ENCODE results near the gene SSH2.

Gene SSH2, protein sequence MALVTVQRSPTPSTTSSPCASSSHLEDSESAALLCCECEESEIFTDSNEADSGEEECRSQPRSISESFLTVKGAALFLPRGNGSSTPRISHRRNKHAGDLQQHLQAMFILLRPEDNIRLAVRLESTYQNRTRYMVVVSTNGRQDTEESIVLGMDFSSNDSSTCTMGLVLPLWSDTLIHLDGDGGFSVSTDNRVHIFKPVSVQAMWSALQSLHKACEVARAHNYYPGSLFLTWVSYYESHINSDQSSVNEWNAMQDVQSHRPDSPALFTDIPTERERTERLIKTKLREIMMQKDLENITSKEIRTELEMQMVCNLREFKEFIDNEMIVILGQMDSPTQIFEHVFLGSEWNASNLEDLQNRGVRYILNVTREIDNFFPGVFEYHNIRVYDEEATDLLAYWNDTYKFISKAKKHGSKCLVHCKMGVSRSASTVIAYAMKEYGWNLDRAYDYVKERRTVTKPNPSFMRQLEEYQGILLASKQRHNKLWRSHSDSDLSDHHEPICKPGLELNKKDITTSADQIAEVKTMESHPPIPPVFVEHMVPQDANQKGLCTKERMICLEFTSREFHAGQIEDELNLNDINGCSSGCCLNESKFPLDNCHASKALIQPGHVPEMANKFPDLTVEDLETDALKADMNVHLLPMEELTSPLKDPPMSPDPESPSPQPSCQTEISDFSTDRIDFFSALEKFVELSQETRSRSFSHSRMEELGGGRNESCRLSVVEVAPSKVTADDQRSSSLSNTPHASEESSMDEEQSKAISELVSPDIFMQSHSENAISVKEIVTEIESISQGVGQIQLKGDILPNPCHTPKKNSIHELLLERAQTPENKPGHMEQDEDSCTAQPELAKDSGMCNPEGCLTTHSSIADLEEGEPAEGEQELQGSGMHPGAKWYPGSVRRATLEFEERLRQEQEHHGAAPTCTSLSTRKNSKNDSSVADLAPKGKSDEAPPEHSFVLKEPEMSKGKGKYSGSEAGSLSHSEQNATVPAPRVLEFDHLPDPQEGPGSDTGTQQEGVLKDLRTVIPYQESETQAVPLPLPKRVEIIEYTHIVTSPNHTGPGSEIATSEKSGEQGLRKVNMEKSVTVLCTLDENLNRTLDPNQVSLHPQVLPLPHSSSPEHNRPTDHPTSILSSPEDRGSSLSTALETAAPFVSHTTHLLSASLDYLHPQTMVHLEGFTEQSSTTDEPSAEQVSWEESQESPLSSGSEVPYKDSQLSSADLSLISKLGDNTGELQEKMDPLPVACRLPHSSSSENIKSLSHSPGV (N-terminal part only)

DNA sequence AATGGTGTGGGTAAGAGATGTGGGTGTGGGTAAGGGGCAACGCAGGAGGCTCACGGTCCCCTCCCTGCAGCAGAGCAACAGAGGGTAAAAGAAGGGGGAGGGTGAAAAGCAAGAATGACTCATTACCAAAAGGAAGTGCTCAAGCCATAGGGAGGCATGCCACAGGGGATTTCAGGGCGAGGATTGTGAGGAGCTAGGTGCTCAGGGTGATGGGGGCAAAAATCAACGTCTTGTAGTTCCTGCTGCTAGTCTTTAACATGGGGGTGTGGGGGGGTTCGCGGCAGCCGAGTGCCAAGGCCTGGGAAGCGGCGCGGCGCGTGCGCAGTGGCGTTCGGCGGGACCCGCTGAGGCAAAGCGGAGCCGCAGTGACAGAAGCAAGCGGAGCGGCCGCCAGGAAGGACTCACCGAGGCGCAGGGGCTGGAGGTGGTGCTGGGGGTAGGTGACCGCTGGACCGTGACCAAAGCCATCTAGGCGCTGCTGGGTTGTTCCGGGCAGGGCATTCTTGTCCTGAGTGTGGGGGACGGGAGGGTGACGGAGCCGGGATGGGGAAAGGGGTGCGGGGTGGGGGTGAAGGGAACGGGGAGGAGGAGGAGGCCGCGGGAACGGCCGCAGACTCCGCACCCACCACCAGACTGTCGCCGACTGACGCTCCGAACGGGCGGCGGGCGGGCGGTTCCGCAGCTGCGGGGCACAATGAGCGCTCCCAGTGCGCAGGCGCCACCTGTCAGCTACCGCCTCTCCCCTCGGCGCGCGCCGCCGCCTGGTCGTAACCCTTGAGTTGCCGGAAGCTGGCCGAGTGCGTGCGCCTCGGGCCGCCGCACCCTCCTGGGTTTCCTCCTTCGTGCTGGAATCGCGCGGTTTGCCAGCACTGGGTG is at the start of gene SSH2:
TSS of gene SSH2 (minus strand) at position 696 of the 876 bp plus-strand sequence. CDS start at position 468, 228 bp downstream.
- Histone ChIP-seq H3K36me3 (replicated peaks; ENCODE audit: low read depth, low read length) (no peaks in the 10 kb centered on the region), H3K79me2 (ENCODE audit: low read length) (peaks cover 40% of the 10 kb centered on the region), H3K4me3 (ENCODE audit: low read length) (peak within 1 kb of the TSS; percentile 87), H3K4me2 (ENCODE audit: low read length) (peak within 1 kb of the TSS; percentile 80), H3K4me1 (ENCODE audit: low read length) (peaks cover 20% of the 10 kb centered on the region), H3K27me3 (ENCODE audit: low read depth, low read length) (no peaks in the 10 kb centered on the region), H3K27ac (ENCODE audit: low read length) (peak within 1 kb of the TSS; percentile 79), H3K9ac (ENCODE audit: low read length) (peak within 1 kb of the TSS; percentile 83), H3K9me3 (ENCODE audit: insufficient read depth, low read length) (no peaks in the 10 kb centered on the region), H4K20me1 (ENCODE audit: insufficient read depth, low read length) (no peaks in the 10 kb centered on the region), H2AFZ (ENCODE audit: low read depth, low read length) (peak within 1 kb of the TSS; percentile 82)
- TF ChIP-seq, protein P1, sequence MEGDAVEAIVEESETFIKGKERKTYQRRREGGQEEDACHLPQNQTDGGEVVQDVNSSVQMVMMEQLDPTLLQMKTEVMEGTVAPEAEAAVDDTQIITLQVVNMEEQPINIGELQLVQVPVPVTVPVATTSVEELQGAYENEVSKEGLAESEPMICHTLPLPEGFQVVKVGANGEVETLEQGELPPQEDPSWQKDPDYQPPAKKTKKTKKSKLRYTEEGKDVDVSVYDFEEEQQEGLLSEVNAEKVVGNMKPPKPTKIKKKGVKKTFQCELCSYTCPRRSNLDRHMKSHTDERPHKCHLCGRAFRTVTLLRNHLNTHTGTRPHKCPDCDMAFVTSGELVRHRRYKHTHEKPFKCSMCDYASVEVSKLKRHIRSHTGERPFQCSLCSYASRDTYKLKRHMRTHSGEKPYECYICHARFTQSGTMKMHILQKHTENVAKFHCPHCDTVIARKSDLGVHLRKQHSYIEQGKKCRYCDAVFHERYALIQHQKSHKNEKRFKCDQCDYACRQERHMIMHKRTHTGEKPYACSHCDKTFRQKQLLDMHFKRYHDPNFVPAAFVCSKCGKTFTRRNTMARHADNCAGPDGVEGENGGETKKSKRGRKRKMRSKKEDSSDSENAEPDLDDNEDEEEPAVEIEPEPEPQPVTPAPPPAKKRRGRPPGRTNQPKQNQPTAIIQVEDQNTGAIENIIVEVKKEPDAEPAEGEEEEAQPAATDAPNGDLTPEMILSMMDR (IDR thresholded peaks at IDR 0.05; ENCODE audit: low read depth, low read length), result no peak
- TF ChIP-seq EZH2phosphoT487 (IDR thresholded peaks at IDR 0.05; ENCODE audit: low read depth), result no peak

DNA sequence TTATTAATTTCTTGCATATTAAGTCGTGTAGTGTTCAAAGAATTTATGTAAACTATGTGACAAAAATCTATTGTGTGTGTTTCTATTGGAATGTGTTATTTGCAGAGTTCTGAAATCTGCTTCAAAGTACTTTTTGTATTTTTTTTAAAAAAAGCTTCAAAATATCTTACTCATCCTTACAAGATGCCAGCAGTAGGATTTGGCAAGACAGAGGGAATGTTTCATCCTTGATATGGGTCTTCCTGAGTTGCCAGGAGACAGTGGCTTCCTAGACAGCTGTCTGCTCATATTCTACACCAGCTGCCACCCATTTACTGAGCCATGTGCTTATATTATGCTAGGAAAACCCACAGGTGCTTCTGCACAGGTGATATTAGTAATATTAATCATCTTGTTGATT is 47.8 kb upstream of the SSH2 start:
- H4K20me1 ChIP-seq (ENCODE audit: insufficient read depth, low read length), result no peaks in the 10 kb centered on the region
- no peak overlapping the region for H3K9ac ChIP-seq (ENCODE audit: low read length)
- no peaks in the 10 kb centered on the region for H3K36me3 ChIP-seq (replicated peaks; ENCODE audit: low read depth, low read length)
- TF ChIP-seq, protein P1 (IDR thresholded peaks at IDR 0.05; ENCODE audit: low read depth, low read length), result no peak
- TF ChIP-seq EZH2phosphoT487 (IDR thresholded peaks at IDR 0.05; ENCODE audit: low read depth), result no peak
- H2AFZ ChIP-seq (ENCODE audit: low read depth, low read length), result no peak overlapping the region
- no peaks in the 10 kb centered on the region for H3K79me2 ChIP-seq (ENCODE audit: low read length)
- no peak overlapping the region for H3K4me2 ChIP-seq (ENCODE audit: low read length)
- H3K27ac ChIP-seq (ENCODE audit: low read length), result no peak overlapping the region
- H3K4me1 ChIP-seq (ENCODE audit: low read length), result no peaks in the 10 kb centered on the region
- no peaks in the 10 kb centered on the region for H3K9me3 ChIP-seq (ENCODE audit: insufficient read depth, low read length)
- H3K4me3 ChIP-seq (ENCODE audit: low read length), result no peak overlapping the region
- no peaks in the 10 kb centered on the region for H3K27me3 ChIP-seq (ENCODE audit: low read depth, low read length)

DNA sequence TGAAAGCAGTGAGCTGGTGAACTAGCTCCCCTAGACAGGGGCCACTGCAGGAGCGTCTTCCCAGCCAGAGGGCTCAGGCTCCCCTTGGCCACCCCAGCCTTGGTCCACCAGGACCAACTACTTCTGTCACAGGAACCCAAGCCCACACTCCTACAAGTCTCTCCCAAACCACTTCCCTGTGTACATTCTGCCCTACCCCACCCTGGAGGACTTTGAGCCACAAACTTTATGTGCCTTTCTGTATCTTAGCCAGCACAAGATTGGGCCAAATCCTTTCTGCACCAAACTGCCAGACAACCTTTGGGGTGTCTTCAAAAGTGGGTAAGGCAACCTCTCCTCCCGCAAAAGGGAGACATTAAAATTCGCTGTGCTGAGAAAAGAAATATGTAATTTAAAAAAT is 43.0 kb upstream of the SSH2 start:
- Histone ChIP-seq H2AFZ (ENCODE audit: low read depth, low read length) (no peak overlapping the region), H3K79me2 (ENCODE audit: low read length) (no peaks in the 10 kb centered on the region), H3K4me2 (ENCODE audit: low read length) (no peak overlapping the region), H4K20me1 (ENCODE audit: insufficient read depth, low read length) (no peaks in the 10 kb centered on the region), H3K27ac (ENCODE audit: low read length) (no peak overlapping the region), H3K27me3 (ENCODE audit: low read depth, low read length) (no peaks in the 10 kb centered on the region), H3K9me3 (ENCODE audit: insufficient read depth, low read length) (no peaks in the 10 kb centered on the region), H3K4me1 (ENCODE audit: low read length) (no peaks in the 10 kb centered on the region), H3K4me3 (ENCODE audit: low read length) (no peak overlapping the region), H3K36me3 (replicated peaks; ENCODE audit: low read depth, low read length) (no peaks in the 10 kb centered on the region), H3K9ac (ENCODE audit: low read length) (no peak overlapping the region)
- TF ChIP-seq, protein P1 (IDR thresholded peaks at IDR 0.05; ENCODE audit: low read depth, low read length), result no peak
- TF ChIP-seq EZH2phosphoT487 (IDR thresholded peaks at IDR 0.05; ENCODE audit: low read depth), result no peak

Data from OCI-LY3 (cell line).